Fibroblast of lung (primary cell): ENCODE data around the gene SH3GL3. TPM values are rescaled to one million over a fixed set of nuclear protein-coding genes. Genes with fewer than 3 reads are reported as not detected.

Source experiments
- DNase-seq, 2 donors: peaks; one replicate each; pipeline versions ENCODE4 v3.0.0 to v3.0.0-alpha.2; 2010; ENCODE audit warnings: low read depth in 2 of 2
- H2AFZ ChIP-seq: 2 replicates; pipeline ENCODE4 v1.5.1; 2012; ENCODE audit warnings: low read length, control low read depth, inconsistent platforms
- H3K27ac ChIP-seq: 2 replicates; pipeline ENCODE4 v1.5.1; 2011; ENCODE audit warnings: low read length, control low read depth; ENCODE audit not compliant: insufficient read depth
- H3K27me3 ChIP-seq: 2 replicates; pipeline ENCODE4 v1.5.1; 2011; ENCODE audit warnings: mild to moderate bottlenecking, low read length; ENCODE audit not compliant: control insufficient read depth, insufficient read depth
- H3K36me3 ChIP-seq: 2 replicates; pipeline ENCODE4 v1.5.1; 2011; ENCODE audit warnings: low read length; ENCODE audit not compliant: control insufficient read depth, insufficient read depth
- H3K4me1 ChIP-seq: 2 replicates; pipeline ENCODE4 v1.5.1; 2011; ENCODE audit warnings: low read length; ENCODE audit not compliant: control insufficient read depth, insufficient read depth; ENCODE audit errors: extremely low read depth
- H3K4me2 ChIP-seq: 2 replicates; pipeline ENCODE4 v1.5.1; 2011; ENCODE audit warnings: low read length, control low read depth; ENCODE audit not compliant: insufficient read depth; ENCODE audit errors: extremely low read depth
- H3K4me3 ChIP-seq, 4 experiments: fragments of 200-600 bp in 1 of 4; sonication (generic) in 1 of 4; replicated peaks in 1 of 4; 2 replicates each; pipeline ENCODE4 v1.5.1; 2011 to 2016; ENCODE audit warnings: low read length in 4 of 4, low read depth in 3 of 4, mild to moderate bottlenecking in 3 of 4, control low read depth in 2 of 4, inconsistent platforms in 1 of 4, mixed read lengths in 1 of 4; ENCODE audit not compliant: insufficient read depth in 1 of 4; ENCODE audit errors: control extremely low read depth in 1 of 4
- H3K79me2 ChIP-seq: 2 replicates; pipeline ENCODE4 v1.5.1; 2012; ENCODE audit warnings: mild to moderate bottlenecking, low read length, inconsistent platforms; ENCODE audit not compliant: control insufficient read depth, insufficient read depth
- H3K9ac ChIP-seq: 2 replicates; pipeline ENCODE4 v1.5.1; 2011; ENCODE audit warnings: mild to moderate bottlenecking, low read length, control low read depth; ENCODE audit not compliant: insufficient read depth
- H3K9me3 ChIP-seq: 2 replicates; pipeline ENCODE4 v1.5.1; 2012; ENCODE audit warnings: low read depth, low read length; ENCODE audit not compliant: control insufficient read depth, insufficient read depth
- H4K20me1 ChIP-seq: 2 replicates; pipeline ENCODE4 v1.5.1; 2011; ENCODE audit warnings: low read length; ENCODE audit not compliant: control insufficient read depth, insufficient read depth; ENCODE audit errors: extremely low read depth
- EZH2 ChIP-seq: IDR thresholded peaks from 2 replicates; pipeline ENCODE4 v1.5.1; 2012; ENCODE audit warnings: low read length, control low read depth, mild to moderate bottlenecking; ENCODE audit errors: missing control alignments
- polyA plus RNA-seq, 2 donors: library from polyadenylated mRNA; depleted of rRNA in 1 of 2; stranded (reverse) in 1 of 2; unstranded in 1 of 2; fragments of >200 nt; gene quantifications; 2 replicates each; pipeline ENCODE4 v1.2.1, GENCODE V29; 2011 to 2012; ENCODE audit warnings: missing spikeins in 1 of 2
- total RNA-seq: library from RNA; depleted of rRNA; stranded (reverse); fragments of >200 nt; gene quantifications from 2 replicates; pipeline ENCODE4 v1.2.1, GENCODE V29; 2014
- TF ChIP-seq, protein P1 (sequence below), 2 donors: IDR thresholded peaks in 1 of 2; conservative IDR thresholded peaks in 1 of 2; 1 replicate in 1 of 2; 2 replicates in 1 of 2; pipeline ENCODE4 v1.5.1; 2011 to 2012; ENCODE audit warnings: low read length in 2 of 2, control low read depth in 1 of 2, inconsistent platforms in 1 of 2, low read depth in 1 of 2, mild to moderate bottlenecking in 1 of 2

Gene SH3GL3
- total and polyA plus RNA-seq, 2 donors (not counting 1 experiment from before 2014, with no cell fraction given) = under 0.01 to 0.05 TPM

DNA sequence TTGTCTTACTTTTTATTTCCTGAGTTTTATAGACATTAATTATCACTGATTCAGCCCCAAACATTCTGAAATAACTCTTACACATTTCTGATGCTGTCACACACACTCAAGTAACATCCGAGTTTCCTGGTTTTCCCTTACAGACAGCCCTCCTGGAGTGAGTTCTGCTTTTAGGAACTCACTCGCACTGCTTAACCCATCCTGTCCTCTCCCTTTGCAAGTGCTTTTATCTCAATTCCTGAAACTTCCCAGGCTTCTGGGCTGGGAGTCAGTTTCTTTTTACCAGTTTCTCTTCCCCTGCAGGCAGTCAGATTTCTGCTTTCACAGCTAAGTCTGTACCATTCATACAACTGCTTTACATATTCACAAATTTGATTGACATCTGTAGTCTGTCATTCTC is 15.6 kb upstream of the SH3GL3 start:
- Histone ChIP-seq H3K4me3 (no peak overlapping the region), H3K27me3 (peaks cover 7% of the 10 kb centered on the region), H2AFZ (no peak overlapping the region), H3K9me3 (no peaks in the 10 kb centered on the region), H3K9ac (no peak overlapping the region), H3K36me3 (no peaks in the 10 kb centered on the region), H3K79me2 (no peaks in the 10 kb centered on the region), H4K20me1 (no peaks in the 10 kb centered on the region), H3K27ac (no peak overlapping the region), H3K4me2 (no peak overlapping the region), H3K4me1 (no peaks in the 10 kb centered on the region)
- no peak for DNase-seq
- TF ChIP-seq, protein P1, sequence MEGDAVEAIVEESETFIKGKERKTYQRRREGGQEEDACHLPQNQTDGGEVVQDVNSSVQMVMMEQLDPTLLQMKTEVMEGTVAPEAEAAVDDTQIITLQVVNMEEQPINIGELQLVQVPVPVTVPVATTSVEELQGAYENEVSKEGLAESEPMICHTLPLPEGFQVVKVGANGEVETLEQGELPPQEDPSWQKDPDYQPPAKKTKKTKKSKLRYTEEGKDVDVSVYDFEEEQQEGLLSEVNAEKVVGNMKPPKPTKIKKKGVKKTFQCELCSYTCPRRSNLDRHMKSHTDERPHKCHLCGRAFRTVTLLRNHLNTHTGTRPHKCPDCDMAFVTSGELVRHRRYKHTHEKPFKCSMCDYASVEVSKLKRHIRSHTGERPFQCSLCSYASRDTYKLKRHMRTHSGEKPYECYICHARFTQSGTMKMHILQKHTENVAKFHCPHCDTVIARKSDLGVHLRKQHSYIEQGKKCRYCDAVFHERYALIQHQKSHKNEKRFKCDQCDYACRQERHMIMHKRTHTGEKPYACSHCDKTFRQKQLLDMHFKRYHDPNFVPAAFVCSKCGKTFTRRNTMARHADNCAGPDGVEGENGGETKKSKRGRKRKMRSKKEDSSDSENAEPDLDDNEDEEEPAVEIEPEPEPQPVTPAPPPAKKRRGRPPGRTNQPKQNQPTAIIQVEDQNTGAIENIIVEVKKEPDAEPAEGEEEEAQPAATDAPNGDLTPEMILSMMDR (conservative IDR thresholded peaks at IDR 0.05 in 1 of 2, IDR thresholded peaks at IDR 0.05 in 1 of 2; ENCODE audit: low read depth in 1 of 2, low read length in 2 of 2) = no peak
- TF ChIP-seq EZH2 = no peak

- Histone ChIP-seq H4K20me1 (no peaks in the 10 kb centered on the region), H3K27ac (no peak overlapping the region), H3K4me1 (no peaks in the 10 kb centered on the region), H3K9me3 (no peaks in the 10 kb centered on the region), H3K36me3 (no peaks in the 10 kb centered on the region), H3K79me2 (no peaks in the 10 kb centered on the region), H3K9ac (no peak overlapping the region), H3K4me2 (no peak overlapping the region), H2AFZ (no peak overlapping the region), H3K4me3 (no peak overlapping the region), H3K27me3 (peaks cover 7% of the 10 kb centered on the region)
- no peak for TF ChIP-seq EZH2
- peak; percentile 40 to 71 for DNase-seq
Measured at GRCh38 chr15:83435202-83435601, 11.9 kb upstream of the SH3GL3 start.

DNA sequence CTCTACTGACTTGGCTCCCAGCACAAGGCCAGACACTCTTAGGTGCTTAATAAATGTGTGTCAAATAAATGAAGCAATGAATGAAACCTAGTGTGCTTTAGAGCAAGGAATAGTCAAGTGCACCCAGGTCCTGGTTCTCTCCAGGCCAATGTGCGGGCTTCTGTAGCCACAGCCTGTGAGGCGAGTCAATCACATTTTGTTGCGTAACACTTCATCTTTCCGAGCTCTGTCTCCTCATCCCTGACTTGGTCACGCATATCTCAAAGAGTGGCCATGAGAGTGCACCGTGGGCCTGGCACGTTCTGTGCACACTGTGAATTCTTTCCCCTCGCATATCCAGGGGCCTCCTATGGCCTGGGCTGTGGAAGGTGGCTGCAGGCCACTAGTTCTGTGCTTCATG is 11.4 kb upstream of the SH3GL3 start:
- Histone ChIP-seq H3K9ac (no peak overlapping the region), H3K36me3 (no peaks in the 10 kb centered on the region), H3K79me2 (no peaks in the 10 kb centered on the region), H3K9me3 (no peaks in the 10 kb centered on the region), H3K4me2 (no peak overlapping the region), H2AFZ (no peak overlapping the region), H3K27ac (no peak overlapping the region), H3K27me3 (peaks cover 7% of the 10 kb centered on the region), H3K4me3 (no peak overlapping the region), H3K4me1 (no peaks in the 10 kb centered on the region), H4K20me1 (no peaks in the 10 kb centered on the region)
- DNase-seq = no peak
- TF ChIP-seq EZH2 = no peak
- TF ChIP-seq, protein P1 (conservative IDR thresholded peaks at IDR 0.05 in 1 of 2, IDR thresholded peaks at IDR 0.05 in 1 of 2; ENCODE audit: low read depth in 1 of 2, low read length in 2 of 2) = no peak
